ENCODE measurements around the gene LRTM2. TPM values are rescaled to one million over a fixed set of nuclear protein-coding genes. Genes with fewer than 3 reads are reported as not detected.

Gene LRTM2
- total and polyA plus RNA-seq, 8 donors = not detected

DNA sequence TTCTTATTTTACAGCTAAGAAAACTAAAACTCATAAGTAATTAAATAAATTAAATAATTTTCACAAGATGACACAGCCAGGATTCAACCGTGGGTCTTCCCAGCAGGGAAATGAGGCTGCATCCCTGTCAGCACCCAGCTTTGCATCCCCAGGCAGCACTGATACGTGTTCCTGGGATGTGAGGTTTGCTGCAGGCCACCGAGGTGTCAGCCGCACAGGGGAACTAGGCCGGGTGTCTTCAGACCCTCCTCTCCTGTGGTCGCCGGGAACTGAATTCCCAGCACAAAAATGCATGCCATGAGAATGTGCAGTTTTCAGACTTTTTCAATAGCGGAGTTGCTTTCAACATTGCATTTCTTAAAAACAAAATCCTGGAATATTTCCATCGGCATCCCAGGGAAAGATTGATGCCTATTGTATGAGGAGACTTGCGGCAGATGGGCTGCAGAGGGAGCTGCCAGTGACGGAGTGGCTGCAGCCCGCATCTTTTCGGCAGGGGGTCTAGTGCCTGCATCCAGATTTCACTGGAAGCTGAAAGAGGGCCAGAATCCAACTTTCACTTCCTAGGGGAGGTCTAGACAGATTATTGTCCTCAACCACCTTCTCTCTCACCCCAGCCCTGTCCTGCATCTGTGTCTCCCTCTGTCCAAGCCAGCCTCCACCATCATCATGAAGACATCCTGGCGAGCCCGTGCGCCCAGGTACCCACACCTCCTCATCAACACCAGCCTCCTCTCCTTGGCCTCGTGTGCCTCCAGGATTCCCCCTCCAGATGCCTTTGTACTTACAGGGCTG is 12.6 kb downstream of the LRTM2 start:
- ATAC-seq (no peak), DNase-seq (peak in 1 of 4 donors; percentile 29)
- no peak overlapping the region for H3K4me3 ChIP-seq
- intact Hi-C loops (cut with DNase I) = no loop called here
- H3K9me3 ChIP-seq = no peaks in the 10 kb centered on the region
- no peak overlapping the region for H3K27ac ChIP-seq
- peaks cover 18 to 87% of the 10 kb centered on the region in 2 donors for H3K27me3 ChIP-seq
- TF ChIP-seq, protein P1, sequence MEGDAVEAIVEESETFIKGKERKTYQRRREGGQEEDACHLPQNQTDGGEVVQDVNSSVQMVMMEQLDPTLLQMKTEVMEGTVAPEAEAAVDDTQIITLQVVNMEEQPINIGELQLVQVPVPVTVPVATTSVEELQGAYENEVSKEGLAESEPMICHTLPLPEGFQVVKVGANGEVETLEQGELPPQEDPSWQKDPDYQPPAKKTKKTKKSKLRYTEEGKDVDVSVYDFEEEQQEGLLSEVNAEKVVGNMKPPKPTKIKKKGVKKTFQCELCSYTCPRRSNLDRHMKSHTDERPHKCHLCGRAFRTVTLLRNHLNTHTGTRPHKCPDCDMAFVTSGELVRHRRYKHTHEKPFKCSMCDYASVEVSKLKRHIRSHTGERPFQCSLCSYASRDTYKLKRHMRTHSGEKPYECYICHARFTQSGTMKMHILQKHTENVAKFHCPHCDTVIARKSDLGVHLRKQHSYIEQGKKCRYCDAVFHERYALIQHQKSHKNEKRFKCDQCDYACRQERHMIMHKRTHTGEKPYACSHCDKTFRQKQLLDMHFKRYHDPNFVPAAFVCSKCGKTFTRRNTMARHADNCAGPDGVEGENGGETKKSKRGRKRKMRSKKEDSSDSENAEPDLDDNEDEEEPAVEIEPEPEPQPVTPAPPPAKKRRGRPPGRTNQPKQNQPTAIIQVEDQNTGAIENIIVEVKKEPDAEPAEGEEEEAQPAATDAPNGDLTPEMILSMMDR (IDR thresholded peaks at IDR 0.05) = no peak
- H3K4me1 ChIP-seq = no peaks in the 10 kb centered on the region
- H3K36me3 ChIP-seq = no peaks in the 10 kb centered on the region

DNA sequence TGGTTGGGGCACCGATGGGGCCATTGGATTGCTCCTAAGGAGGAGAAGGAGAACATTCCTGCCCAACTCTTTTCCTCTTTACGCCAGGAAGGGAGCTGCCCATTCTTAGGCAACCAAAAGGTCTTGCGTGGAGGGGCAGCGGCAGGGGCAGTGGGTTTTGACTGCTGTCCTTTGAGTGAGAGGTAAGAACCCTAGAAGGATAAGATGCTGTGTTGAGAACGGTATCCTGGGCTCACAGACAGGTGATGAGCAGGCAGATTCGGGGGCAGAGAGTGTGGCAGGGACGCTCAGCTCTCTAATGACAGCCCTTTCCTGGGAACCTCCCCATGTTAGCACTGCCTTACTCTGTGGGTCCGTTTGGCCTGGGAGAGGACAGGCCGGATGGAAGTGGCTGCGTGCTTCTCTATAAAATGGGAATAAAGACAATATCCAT is 13.2 kb downstream of the LRTM2 start:
- DNase-seq (peak in 1 of 4 donors; percentile 44), ATAC-seq (no peak)
- H3K4me1 ChIP-seq = no peaks in the 10 kb centered on the region
- intact Hi-C loops (cut with DNase I) = no loop called here
- H3K27ac ChIP-seq = no peak overlapping the region
- no peaks in the 10 kb centered on the region for H3K36me3 ChIP-seq
- no peak overlapping the region for H3K4me3 ChIP-seq
- TF ChIP-seq, protein P1 (IDR thresholded peaks at IDR 0.05) = no peak
- no peaks in the 10 kb centered on the region for H3K9me3 ChIP-seq
- H3K27me3 ChIP-seq = peaks cover 18 to 81% of the 10 kb centered on the region in 2 donors

DNA sequence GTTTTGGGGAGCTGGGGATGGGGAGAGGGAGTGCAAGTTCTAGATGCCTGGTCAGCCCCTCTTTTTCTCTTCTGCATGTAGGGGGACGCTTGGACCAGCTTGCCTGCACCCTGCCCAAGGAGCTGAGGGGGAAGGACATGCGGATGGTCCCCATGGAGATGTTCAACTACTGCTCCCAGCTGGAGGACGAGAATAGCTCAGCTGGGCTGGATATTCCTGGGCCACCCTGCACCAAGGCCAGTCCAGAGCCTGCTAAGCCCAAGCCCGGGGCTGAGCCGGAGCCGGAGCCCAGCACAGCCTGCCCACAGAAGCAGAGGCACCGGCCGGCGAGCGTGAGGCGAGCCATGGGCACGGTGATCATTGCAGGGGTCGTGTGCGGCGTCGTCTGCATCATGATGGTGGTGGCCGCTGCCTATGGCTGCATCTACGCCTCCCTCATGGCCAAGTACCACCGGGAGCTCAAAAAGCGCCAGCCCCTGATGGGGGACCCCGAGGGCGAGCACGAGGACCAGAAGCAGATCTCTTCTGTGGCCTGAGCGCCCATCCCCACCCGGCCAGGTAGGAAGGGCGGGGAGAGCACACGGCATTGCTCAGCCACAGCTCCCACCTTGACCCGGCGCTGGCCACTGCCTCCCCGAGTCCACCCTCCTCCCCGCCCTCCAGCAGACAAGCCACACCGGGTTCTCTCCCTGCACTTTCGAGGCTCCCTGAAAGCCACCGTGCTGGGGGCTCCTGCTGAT is 14.0 kb downstream of the LRTM2 start:
- Histone ChIP-seq H3K36me3 (no peaks in the 10 kb centered on the region), H3K4me3 (no peak overlapping the region), H3K27ac (no peak overlapping the region), H3K27me3 (peaks cover 18 to 73% of the 10 kb centered on the region in 2 donors), H3K4me1 (no peaks in the 10 kb centered on the region), H3K9me3 (no peaks in the 10 kb centered on the region)
- peak in 1 of 4 donors; percentile 75 for DNase-seq
- TF ChIP-seq, protein P1 (IDR thresholded peaks at IDR 0.05) = no peak
- intact Hi-C loops (cut with DNase I) = no loop called here
- no peak for ATAC-seq

DNA sequence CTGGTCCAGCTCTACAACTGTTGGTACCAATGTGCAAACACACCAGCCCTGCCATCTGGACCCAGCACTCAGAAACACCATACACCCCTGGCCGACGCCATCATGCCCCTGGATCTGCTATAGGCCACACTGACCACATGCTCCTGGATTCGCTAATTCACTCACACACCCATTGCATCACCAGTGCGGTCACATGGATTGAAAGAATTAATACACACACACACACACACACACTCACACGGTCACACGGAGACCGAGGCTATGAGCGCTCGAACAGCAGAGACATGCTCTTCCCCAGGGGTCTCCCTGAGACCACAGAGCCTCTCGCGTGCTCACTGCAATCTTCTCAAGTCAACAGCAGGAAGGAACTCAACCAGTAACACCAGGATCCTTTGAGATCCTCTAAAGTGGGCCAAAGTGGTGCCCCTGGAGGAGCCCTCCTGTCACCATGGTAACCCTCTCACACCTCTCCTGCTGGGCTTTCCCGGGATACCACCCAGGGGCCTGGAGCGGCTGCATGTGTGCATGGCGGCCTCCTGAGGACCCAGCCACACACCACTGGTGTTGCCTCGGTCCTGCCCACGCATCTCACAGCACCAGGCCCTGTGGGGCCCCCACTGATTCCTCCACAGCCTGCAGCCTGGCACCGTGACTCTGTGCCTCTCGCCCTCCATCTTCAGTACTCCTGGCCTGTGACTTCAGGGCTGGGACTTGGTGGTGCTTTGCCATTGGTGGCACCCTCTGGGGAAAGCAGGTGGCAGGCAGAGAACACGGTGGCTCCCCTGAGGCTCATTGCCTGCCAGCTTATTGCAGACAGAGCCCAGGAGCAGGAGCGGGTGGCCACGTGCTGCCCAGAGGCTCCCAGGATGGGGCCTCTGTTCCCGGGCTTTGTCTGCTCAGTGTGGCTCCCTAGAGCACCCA is 15.1 kb downstream of the LRTM2 start:
- no peaks in the 10 kb centered on the region for H3K9me3 ChIP-seq
- TF ChIP-seq, protein P1 (IDR thresholded peaks at IDR 0.05) = no peak
- DNase-seq (peak in 1 of 4 donors; percentile 46), ATAC-seq (no peak)
- no peak overlapping the region for H3K27ac ChIP-seq
- intact Hi-C loops (cut with DNase I) = no loop called here
- H3K36me3 ChIP-seq = no peaks in the 10 kb centered on the region
- peaks cover 18 to 62% of the 10 kb centered on the region in 2 donors for H3K27me3 ChIP-seq
- no peak overlapping the region for H3K4me3 ChIP-seq
- H3K4me1 ChIP-seq = no peaks in the 10 kb centered on the region

Data from left lung (tissue), 10 donors.